ENCODE results near the gene PTPRZ1. TPM values are rescaled to one million over a fixed set of nuclear protein-coding genes. Genes with fewer than 3 reads are reported as not detected.

Gene PTPRZ1
- total RNA-seq, 4 donors from 2014 or later = 0.16 TPM; not detected in 3

GRCh38 chr7:121875203-121875602 is 2.2 kb downstream of the PTPRZ1 start:
- Histone ChIP-seq H3K27ac (no peak overlapping the region), H3K4me3 (no peak overlapping the region), H3K9me3 (no peaks in the 10 kb centered on the region), H3K4me1 (peaks cover 0 to 3% of the 10 kb centered on the region in 2 donors), H3K36me3 (no peaks in the 10 kb centered on the region), H3K27me3 (peaks cover 10 to 28% (median 11%) of the 10 kb centered on the region in 3 donors)
- no peak for TF ChIP-seq CTCF (IDR thresholded peaks at IDR 0.05 in 4 of 5, conservative IDR thresholded peaks at IDR 0.05 in 1 of 5)
- no peak for TF ChIP-seq POLR2A (IDR thresholded peaks at IDR 0.05)
- DNase-seq (no peak), ATAC-seq (no peak)
- intact Hi-C loops (cut with DNase I; ENCODE audit: low total_unique reads) (no loop called here), in situ Hi-C loops (cut with MboI; ENCODE audit: low sequenced_read_pairs in 4 of 4) (no loop called here)

GRCh38 chr7:121876656-121877500 is 3.9 kb downstream of the PTPRZ1 start:
- DNase-seq = no peak
- peaks cover 9 to 26% (median 10%) of the 10 kb centered on the region in 3 donors for H3K27me3 ChIP-seq

GRCh38 chr7:121878918-121879464 is 6.0 kb downstream of the PTPRZ1 start:
- intact Hi-C loops (cut with DNase I; ENCODE audit: low total_unique reads) = no loop called here
- Histone ChIP-seq H3K9me3 (no peaks in the 10 kb centered on the region), H3K4me3 (no peak overlapping the region), H3K27ac (no peak overlapping the region), H3K36me3 (no peaks in the 10 kb centered on the region), H3K27me3 (peaks cover 2 to 10% (median 5%) of the 10 kb centered on the region in 3 donors), H3K4me1 (no peaks in the 10 kb centered on the region)
- TF ChIP-seq CTCF (IDR thresholded peaks at IDR 0.05 in 4 of 5, conservative IDR thresholded peaks at IDR 0.05 in 1 of 5) (no peak), POLR2A (IDR thresholded peaks at IDR 0.05) (no peak)
- DNase-seq = no peak
- in situ Hi-C loops (cut with MboI; ENCODE audit: low sequenced_read_pairs in 4 of 4) = no loop called here
- ATAC-seq = no peak

More at GRCh38 chr7:121876656-121877500, 3.9 kb downstream of the PTPRZ1 start:
- no peak overlapping the region for H3K27ac ChIP-seq
- H3K9me3 ChIP-seq = no peaks in the 10 kb centered on the region
- in situ Hi-C loops (cut with MboI; ENCODE audit: low sequenced_read_pairs in 4 of 4) (no loop called here), intact Hi-C loops (cut with DNase I; ENCODE audit: low total_unique reads) (no loop called here)
- H3K4me3 ChIP-seq = no peak overlapping the region
- H3K36me3 ChIP-seq = no peaks in the 10 kb centered on the region
- TF ChIP-seq CTCF (IDR thresholded peaks at IDR 0.05 in 4 of 5, conservative IDR thresholded peaks at IDR 0.05 in 1 of 5) = no peak
- no peak for TF ChIP-seq POLR2A (IDR thresholded peaks at IDR 0.05)
- ATAC-seq = no peak
- H3K4me1 ChIP-seq = peaks cover 0 to 3% of the 10 kb centered on the region in 2 donors

GRCh38 chr7:121879544-121879943 is 6.6 kb downstream of the PTPRZ1 start:
- Histone ChIP-seq H3K27ac (no peak overlapping the region), H3K9me3 (no peaks in the 10 kb centered on the region), H3K4me3 (no peak overlapping the region), H3K36me3 (no peaks in the 10 kb centered on the region), H3K4me1 (no peaks in the 10 kb centered on the region), H3K27me3 (peaks cover 0 to 5% (median 4%) of the 10 kb centered on the region in 3 donors)
- TF ChIP-seq POLR2A (IDR thresholded peaks at IDR 0.05) = no peak
- DNase-seq (no peak), ATAC-seq (no peak)
- intact Hi-C loops (cut with DNase I; ENCODE audit: low total_unique reads) = no loop called here
- in situ Hi-C loops (cut with MboI; ENCODE audit: low sequenced_read_pairs in 4 of 4) = no loop called here

GRCh38 chr7:121882731-121883130 is 9.8 kb downstream of the PTPRZ1 start:
- DNase-seq = no peak
- Histone ChIP-seq H3K27ac (no peak overlapping the region), H3K4me1 (no peaks in the 10 kb centered on the region), H3K36me3 (no peaks in the 10 kb centered on the region), H3K9me3 (no peaks in the 10 kb centered on the region), H3K4me3 (no peak overlapping the region), H3K27me3 (no peaks in the 10 kb centered on the region)
- TF ChIP-seq CTCF (IDR thresholded peaks at IDR 0.05 in 4 of 5, conservative IDR thresholded peaks at IDR 0.05 in 1 of 5) (no peak), POLR2A (IDR thresholded peaks at IDR 0.05) (no peak)
- no peak for ATAC-seq
- in situ Hi-C loops (cut with MboI; ENCODE audit: low sequenced_read_pairs in 4 of 4) = no loop called here
- intact Hi-C loops (cut with DNase I; ENCODE audit: low total_unique reads) = no loop called here
